Measurements from ENCODE around the gene PIK3R4. TPM values are rescaled to one million over a fixed set of nuclear protein-coding genes. Genes with fewer than 3 reads are reported as not detected.

Gene PIK3R4
- total RNA-seq, 2 experiments from 2014 or later, result 21.6 to 25.0 TPM

DNA sequence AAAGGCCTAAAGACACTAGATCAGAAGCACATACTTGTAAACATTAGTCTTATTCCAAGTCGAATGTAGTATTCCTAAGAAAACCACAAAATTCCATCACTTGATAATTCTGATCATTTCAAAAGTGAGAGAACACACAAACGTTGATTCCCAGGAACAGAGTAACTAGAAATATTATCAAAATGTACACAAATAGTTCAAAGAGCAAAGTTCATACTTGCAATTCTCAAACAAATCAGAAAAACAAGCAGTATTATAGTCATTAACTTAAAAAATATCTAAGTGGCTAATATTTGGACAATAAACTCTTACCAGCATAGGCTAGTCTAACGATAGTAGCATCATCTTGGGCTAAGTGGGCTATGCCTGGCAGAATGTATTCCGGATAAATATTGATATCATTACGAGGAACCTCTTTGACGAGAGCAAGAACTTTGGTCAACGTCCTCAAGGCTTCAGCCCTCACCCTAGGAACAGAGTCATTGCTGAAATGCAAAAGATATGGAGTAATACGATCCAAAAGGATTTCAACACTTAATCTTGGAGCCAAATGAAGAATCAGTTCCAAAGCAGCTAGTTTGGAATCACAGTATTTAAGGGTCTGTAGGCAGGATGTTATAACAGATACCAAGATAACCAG is 13.3 kb downstream of the PIK3R4 start:
- H3K4me1 Mint-ChIP-seq, result peaks cover 13% of the 10 kb centered on the region
- H3K27ac Mint-ChIP-seq, result no peak overlapping the region
- peaks cover 30% of the 10 kb centered on the region for H3K36me3 Mint-ChIP-seq (ENCODE audit: low read depth)
- no peak for DNase-seq
- H3K4me3 Mint-ChIP-seq, result no peak overlapping the region
- no peaks in the 10 kb centered on the region for H3K9me3 Mint-ChIP-seq
- ChIA-PET POLR2A (interaction anchor here (0.6 kb wide), 1 partner anchor 21 kb away, joined by 3 read pairs; no protein-coding TSS in a partner anchor), CTCF (no interaction called here)
- no peaks in the 10 kb centered on the region for H3K27me3 Mint-ChIP-seq

- Mint-ChIP-seq H3K27ac (no peak overlapping the region), H3K4me1 (peaks cover 6% of the 10 kb centered on the region), H3K4me3 (no peak overlapping the region), H3K27me3 (no peaks in the 10 kb centered on the region), H3K9me3 (no peaks in the 10 kb centered on the region), H3K36me3 (ENCODE audit: low read depth) (peaks cover 27% of the 10 kb centered on the region)
- no peak for DNase-seq
- CTCF ChIA-PET, result no interaction called here
- POLR2A ChIA-PET, result interaction anchor here (0.6 kb wide), 1 partner anchor 20 kb away, joined by 3 read pairs; no protein-coding TSS in a partner anchor
Measured at GRCh38 chr3:130732501-130732900, 14.1 kb downstream of the PIK3R4 start.

DNA sequence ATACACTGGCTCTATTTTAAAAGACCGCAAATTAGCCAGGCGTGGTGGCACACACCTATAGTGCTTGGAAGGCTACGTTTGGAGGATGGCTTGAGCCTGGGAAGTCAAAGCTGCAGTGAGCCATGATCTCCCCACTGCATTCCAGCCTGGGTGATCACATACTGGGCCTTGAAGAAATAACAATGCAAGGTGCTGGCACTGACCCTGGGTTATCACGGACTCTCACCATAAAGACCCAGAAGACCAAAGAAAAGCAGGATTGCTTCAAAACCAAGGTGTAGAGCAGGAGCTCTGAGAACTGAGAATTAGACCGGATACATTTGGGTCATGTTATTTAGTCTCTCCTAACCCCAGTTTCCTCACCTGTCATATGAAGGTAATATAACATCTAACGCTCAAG is 14.8 kb downstream of the PIK3R4 start:
- Mint-ChIP-seq H3K9me3 (no peaks in the 10 kb centered on the region), H3K27ac (no peak overlapping the region), H3K4me1 (peaks cover 6% of the 10 kb centered on the region), H3K4me3 (no peak overlapping the region), H3K27me3 (no peaks in the 10 kb centered on the region), H3K36me3 (ENCODE audit: low read depth) (peaks cover 23% of the 10 kb centered on the region)
- POLR2A ChIA-PET, result no interaction called here
- CTCF ChIA-PET, result no interaction called here
- DNase-seq, result no peak

DNA sequence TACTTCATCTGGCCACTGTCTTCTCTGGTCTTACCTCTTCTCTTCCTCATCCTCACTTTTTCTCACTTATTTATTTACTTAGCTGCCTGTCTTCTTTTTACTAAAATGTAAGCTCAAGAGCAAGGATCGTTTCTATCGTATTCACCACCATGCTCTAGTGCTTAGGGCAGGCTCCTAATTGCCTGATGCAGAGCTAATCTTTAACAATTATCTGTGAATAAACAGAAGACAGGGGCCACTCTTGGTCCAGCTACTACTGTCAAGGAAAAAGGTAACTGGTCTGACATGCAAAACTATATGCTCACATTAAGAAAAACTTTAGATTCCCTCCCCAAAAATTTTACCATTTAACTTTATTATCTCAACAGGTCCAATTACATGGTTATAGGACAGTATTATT is 17.5 kb downstream of the PIK3R4 start:
- CTCF ChIA-PET, result no interaction called here
- H3K36me3 Mint-ChIP-seq (ENCODE audit: low read depth), result peaks cover 24% of the 10 kb centered on the region
- H3K27ac Mint-ChIP-seq, result no peak overlapping the region
- H3K9me3 Mint-ChIP-seq, result no peaks in the 10 kb centered on the region
- no peak for DNase-seq
- peaks cover 8% of the 10 kb centered on the region for H3K4me1 Mint-ChIP-seq
- no peak overlapping the region for H3K4me3 Mint-ChIP-seq
- no peaks in the 10 kb centered on the region for H3K27me3 Mint-ChIP-seq
- POLR2A ChIA-PET, result no interaction called here

DNA sequence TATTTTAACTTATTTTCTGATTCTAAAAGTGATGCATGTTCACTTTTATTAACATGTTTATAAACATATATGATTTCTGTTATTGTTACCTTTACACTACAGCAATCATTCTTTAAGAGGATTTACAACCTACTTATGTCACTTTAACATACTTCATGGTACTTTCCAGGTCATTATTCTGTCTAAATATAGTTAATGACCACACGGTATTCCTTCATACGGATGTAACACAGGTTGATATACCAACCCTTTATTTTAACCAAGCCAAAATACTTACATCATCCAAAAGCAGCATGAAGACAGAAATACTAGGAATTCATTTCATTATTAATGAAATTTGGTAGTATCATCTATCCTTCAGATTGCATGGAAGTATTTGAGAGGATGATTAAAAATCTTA is 18.6 kb downstream of the PIK3R4 start:
- H3K27me3 Mint-ChIP-seq, result no peaks in the 10 kb centered on the region
- H3K27ac Mint-ChIP-seq, result no peak overlapping the region
- no peaks in the 10 kb centered on the region for H3K9me3 Mint-ChIP-seq
- peaks cover 23% of the 10 kb centered on the region for H3K36me3 Mint-ChIP-seq (ENCODE audit: low read depth)
- H3K4me3 Mint-ChIP-seq, result no peak overlapping the region
- POLR2A ChIA-PET, result no interaction called here
- H3K4me1 Mint-ChIP-seq, result peaks cover 8% of the 10 kb centered on the region
- DNase-seq, result no peak
- CTCF ChIA-PET, result no interaction called here

- Mint-ChIP-seq H3K4me3 (no peak overlapping the region), H3K4me1 (peaks cover 6% of the 10 kb centered on the region), H3K36me3 (ENCODE audit: low read depth) (peaks cover 18% of the 10 kb centered on the region), H3K27ac (no peak overlapping the region), H3K9me3 (no peaks in the 10 kb centered on the region), H3K27me3 (no peaks in the 10 kb centered on the region)
- ChIA-PET CTCF (no interaction called here), POLR2A (interaction anchor here (1.1 kb wide), 1 partner anchor 168 kb away, joined by 3 read pairs; the partner anchor contains the start of gene ATP2C1)
- DNase-seq, result no peak
Measured at GRCh38 chr3:130725746-130726145, 20.9 kb downstream of the PIK3R4 start.

GRCh38 chr3:130715616-130716015 is 31.0 kb downstream of the PIK3R4 start:
- Mint-ChIP-seq H3K4me3 (no peak overlapping the region), H3K27me3 (no peaks in the 10 kb centered on the region), H3K4me1 (peaks cover 3% of the 10 kb centered on the region), H3K36me3 (ENCODE audit: low read depth) (peaks cover 34% of the 10 kb centered on the region), H3K9me3 (no peaks in the 10 kb centered on the region), H3K27ac (no peak overlapping the region)
- CTCF ChIA-PET, result no interaction called here
- no peak for DNase-seq
- POLR2A ChIA-PET, result interaction anchor here (1.6 kb wide), 1 partner anchor 32 kb away, joined by 3 read pairs; no protein-coding TSS in a partner anchor

DNA sequence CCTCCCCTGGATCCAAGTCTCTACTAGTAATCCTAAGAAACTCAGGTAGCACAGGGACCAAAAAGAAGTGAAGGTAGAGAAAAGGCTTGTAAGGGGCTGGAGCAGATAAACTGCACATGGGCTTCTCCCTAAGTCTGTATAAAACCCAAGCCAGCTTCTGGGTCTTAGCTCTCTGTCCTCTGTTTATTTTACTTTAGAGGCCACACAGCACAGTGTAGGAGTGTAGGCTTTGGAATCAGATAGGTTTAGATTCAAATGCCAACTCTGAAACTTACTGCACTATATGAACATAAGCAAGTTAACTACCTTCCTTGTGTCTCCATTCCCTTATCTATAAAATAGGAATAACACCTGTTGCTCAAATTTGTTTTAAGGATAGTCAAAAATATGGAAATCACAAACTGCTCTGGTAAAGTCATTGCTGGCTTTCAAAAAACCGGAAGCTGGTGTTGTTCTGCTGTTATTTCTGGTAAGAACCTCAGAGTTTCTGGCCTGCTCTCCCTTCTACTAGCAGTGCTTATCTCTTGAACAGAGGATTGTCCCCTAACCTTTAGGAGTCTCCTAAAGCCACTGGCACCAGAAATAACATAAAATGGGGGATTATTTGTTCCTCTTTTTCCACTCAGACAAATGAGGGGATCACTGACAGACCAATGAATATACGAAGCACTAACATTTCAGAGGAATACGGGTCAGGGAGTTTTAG is 33.8 kb downstream of the PIK3R4 start:
- DNase-seq, result no peak
- H3K27me3 Mint-ChIP-seq, result no peaks in the 10 kb centered on the region
- POLR2A ChIA-PET, result interaction anchor here (0.6 kb wide), 1 partner anchor 20 kb away, joined by 3 read pairs; no protein-coding TSS in a partner anchor
- H3K27ac Mint-ChIP-seq, result no peak overlapping the region
- peaks cover 32% of the 10 kb centered on the region for H3K36me3 Mint-ChIP-seq (ENCODE audit: low read depth)
- H3K4me1 Mint-ChIP-seq, result peaks cover 3% of the 10 kb centered on the region
- CTCF ChIA-PET, result no interaction called here
- H3K9me3 Mint-ChIP-seq, result no peaks in the 10 kb centered on the region
- no peak overlapping the region for H3K4me3 Mint-ChIP-seq

DNA sequence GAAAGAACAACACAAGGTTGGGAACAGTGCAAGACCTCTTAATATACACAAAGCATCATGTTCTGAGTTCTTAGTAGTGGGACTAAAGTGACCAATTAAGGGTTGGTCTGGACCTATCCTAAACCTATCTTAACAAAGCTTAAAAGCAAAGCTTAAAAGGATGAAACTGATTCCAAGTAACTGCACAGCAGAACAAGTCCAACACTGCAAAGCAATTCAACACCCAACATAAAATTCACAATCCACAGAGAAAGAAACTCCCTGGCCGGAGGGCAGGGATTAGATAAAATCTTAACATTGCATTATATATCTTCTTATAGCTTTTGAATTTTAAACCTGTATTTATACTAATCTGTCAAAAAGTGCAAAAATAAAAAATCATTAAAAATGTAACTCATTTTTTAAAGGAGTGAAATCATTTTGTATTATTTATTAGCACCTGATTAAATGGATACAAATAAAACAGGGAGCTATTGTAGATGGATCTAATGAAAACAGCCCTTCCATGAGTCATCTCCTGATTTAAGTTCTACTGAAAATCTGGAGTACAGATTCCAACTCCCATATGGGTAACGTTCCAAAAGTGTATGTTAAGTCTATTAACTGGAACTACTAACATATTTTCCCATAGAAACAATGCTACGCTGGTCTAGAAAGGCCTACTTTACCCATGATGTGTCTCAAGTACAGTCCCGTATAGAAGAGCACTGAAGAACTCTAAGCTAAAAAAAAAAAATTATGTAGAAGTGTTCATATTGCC is 34.9 kb downstream of the PIK3R4 start:
- Mint-ChIP-seq H3K36me3 (ENCODE audit: low read depth) (peaks cover 29% of the 10 kb centered on the region), H3K27ac (no peak overlapping the region), H3K27me3 (no peaks in the 10 kb centered on the region), H3K4me3 (no peak overlapping the region), H3K4me1 (peaks cover 3% of the 10 kb centered on the region), H3K9me3 (no peaks in the 10 kb centered on the region)
- POLR2A ChIA-PET, result no interaction called here
- no peak for DNase-seq
- CTCF ChIA-PET, result no interaction called here

DNA sequence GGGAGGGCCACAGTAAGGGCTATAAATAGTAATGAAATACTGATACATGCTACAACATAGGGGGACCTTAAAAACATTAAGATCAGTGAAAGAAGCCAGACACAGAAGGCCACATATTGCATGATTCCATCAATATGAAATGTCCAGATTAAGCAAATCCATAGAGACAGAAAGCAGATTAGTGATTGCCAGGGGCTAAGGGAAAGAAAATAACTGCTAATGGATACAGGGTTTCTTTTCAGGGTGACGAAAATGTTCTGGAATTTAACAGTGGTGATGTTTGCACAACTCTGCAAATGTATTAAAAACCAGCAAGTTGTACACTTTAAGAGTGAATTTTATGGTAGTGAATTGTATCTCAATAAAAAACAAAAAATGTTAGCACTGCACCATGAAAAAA is 37.0 kb downstream of the PIK3R4 start:
- Mint-ChIP-seq H3K36me3 (ENCODE audit: low read depth) (peaks cover 18% of the 10 kb centered on the region), H3K4me3 (no peak overlapping the region), H3K27ac (no peak overlapping the region), H3K27me3 (no peaks in the 10 kb centered on the region), H3K4me1 (no peaks in the 10 kb centered on the region), H3K9me3 (no peaks in the 10 kb centered on the region)
- DNase-seq, result no peak
- ChIA-PET CTCF (no interaction called here), POLR2A (no interaction called here)

GRCh38 chr3:130707902-130708601 is 38.6 kb downstream of the PIK3R4 start:
- Mint-ChIP-seq H3K27me3 (no peaks in the 10 kb centered on the region), H3K27ac (no peak overlapping the region), H3K4me1 (no peaks in the 10 kb centered on the region), H3K9me3 (no peaks in the 10 kb centered on the region), H3K4me3 (no peak overlapping the region), H3K36me3 (ENCODE audit: low read depth) (peaks cover 24% of the 10 kb centered on the region)
- ChIA-PET POLR2A (no interaction called here), CTCF (interaction anchor here (1.0 to 1.1 kb wide), 2 partner anchors 51 to 185 kb away, joined by 3 read pairs; no protein-coding TSS in a partner anchor)
- no peak for DNase-seq

GRCh38 chr3:130705501-130705900 is 41.1 kb downstream of the PIK3R4 start:
- Mint-ChIP-seq H3K4me3 (no peak overlapping the region), H3K27me3 (no peaks in the 10 kb centered on the region), H3K36me3 (ENCODE audit: low read depth) (peaks cover 31% of the 10 kb centered on the region), H3K4me1 (no peaks in the 10 kb centered on the region), H3K27ac (no peak overlapping the region), H3K9me3 (no peaks in the 10 kb centered on the region)
- ChIA-PET CTCF (no interaction called here), POLR2A (no interaction called here)
- DNase-seq, result no peak

DNA sequence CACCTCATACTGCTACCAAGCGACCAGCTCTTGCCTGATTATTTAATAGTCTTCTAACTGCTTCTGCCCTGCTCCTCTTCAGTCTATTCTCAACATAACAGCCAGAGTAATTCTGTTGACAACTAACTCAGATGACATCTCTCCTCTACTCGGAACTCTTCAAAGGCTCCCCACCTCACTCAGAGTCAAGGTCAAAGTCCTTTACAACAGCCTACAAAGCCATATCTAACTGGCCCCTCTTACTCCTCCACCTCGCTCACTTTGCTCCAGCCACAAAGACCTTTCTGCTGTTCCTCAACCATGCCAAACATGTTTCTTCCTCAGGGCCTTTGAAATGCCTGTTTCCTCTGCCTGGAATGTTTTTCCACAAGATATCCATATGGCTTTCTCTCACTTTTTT is 43.6 kb downstream of the PIK3R4 start:
- H3K4me3 Mint-ChIP-seq, result no peak overlapping the region
- ChIA-PET CTCF (no interaction called here), POLR2A (no interaction called here)
- peaks cover 42% of the 10 kb centered on the region for H3K36me3 Mint-ChIP-seq (ENCODE audit: low read depth)
- no peaks in the 10 kb centered on the region for H3K4me1 Mint-ChIP-seq
- no peaks in the 10 kb centered on the region for H3K9me3 Mint-ChIP-seq
- H3K27ac Mint-ChIP-seq, result no peak overlapping the region
- H3K27me3 Mint-ChIP-seq, result no peaks in the 10 kb centered on the region
- DNase-seq, result no peak
